Measurements from ENCODE around the gene RPL41. TPM values are rescaled to one million over a fixed set of nuclear protein-coding genes. Genes with fewer than 3 reads are reported as not detected.

The RPL41 gene
- total and polyA plus RNA-seq, 9 of the 15 experiments (the other 6 are each of a cell fraction or from before 2014, with no cell fraction given) = 3,403 to 11,276 (median 5,604) TPM

DNA sequence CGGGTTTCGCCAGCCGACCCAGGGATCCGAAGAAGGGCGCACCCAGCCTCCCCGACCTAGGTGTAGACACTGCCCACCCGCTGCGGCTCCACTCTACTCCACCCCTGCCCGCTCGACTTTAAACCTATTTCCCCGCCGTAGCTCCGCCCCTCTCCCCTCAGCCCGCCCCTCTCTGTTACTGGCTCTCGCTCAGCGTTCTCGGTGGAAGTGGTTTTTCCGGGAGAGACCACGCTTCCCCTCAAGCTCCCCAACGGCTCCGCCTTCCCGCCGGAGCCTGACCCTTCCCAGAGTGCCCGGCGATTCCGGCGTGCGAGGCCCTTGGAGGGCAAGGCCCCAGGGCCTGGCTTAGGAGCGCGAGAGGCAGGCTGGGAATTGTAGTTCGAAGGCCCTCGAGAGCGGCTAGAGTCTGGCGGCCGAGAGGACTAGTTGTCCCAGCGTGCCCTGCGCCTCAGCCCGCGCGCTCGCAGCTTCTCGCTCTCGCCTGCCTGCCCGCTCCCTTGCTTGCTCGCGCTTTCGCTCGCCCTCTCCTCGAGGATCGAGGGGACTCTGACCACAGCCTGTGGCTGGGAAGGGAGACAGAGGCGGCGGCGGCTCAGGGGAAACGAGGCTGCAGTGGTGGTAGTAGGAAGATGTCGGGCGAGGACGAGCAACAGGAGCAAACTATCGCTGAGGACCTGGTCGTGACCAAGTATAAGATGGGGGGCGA lies 12.2 kb upstream of the RPL41 start, which contains the start of gene PA2G4 (continued):
- TF ChIP-seq RBM22 (IDR thresholded peaks at IDR 0.05; ENCODE audit: low read depth, low read length, poor library complexity, severe bottlenecking) (no peak), ZBTB33 (CRISPR knock-in tag; IDR thresholded peaks at IDR 0.05) (peak; percentile 28; the same call in 1 of the 2 replicates), ZSCAN32 (CRISPR knock-in tag; IDR thresholded peaks at IDR 0.05) (no peak), ZZZ3 (IDR thresholded peaks at IDR 0.05) (no peak), KDM1A (IDR thresholded peaks at IDR 0.05) (no peak), PHF21A (IDR thresholded peaks at IDR 0.05; ENCODE audit: borderline replicate concordance, low read depth) (no peak), SLC30A9 (CRISPR knock-in tag; IDR thresholded peaks at IDR 0.05) (no peak), RBM17 (IDR thresholded peaks at IDR 0.05; ENCODE audit: borderline replicate concordance, low read depth, low read length) (no peak), SAFB (IDR thresholded peaks at IDR 0.05; ENCODE audit: borderline replicate concordance, low read depth, low read length) (no peak), MGA (IDR thresholded peaks at IDR 0.05) (peak; percentile 98)
- TF ChIP-seq, protein P1, sequence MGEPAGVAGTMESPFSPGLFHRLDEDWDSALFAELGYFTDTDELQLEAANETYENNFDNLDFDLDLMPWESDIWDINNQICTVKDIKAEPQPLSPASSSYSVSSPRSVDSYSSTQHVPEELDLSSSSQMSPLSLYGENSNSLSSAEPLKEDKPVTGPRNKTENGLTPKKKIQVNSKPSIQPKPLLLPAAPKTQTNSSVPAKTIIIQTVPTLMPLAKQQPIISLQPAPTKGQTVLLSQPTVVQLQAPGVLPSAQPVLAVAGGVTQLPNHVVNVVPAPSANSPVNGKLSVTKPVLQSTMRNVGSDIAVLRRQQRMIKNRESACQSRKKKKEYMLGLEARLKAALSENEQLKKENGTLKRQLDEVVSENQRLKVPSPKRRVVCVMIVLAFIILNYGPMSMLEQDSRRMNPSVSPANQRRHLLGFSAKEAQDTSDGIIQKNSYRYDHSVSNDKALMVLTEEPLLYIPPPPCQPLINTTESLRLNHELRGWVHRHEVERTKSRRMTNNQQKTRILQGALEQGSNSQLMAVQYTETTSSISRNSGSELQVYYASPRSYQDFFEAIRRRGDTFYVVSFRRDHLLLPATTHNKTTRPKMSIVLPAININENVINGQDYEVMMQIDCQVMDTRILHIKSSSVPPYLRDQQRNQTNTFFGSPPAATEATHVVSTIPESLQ (CRISPR knock-in tag; IDR thresholded peaks at IDR 0.05) = peak; percentile 92

Measured in K562 (cell line).